Activated CD8-positive, alpha-beta memory T cell treated with anti-CD3 and anti-CD28 coated beads, Interleukin-2, amount 50 U/mL, for 1 hour (primary cell): Measurements from ENCODE around the gene NOP9.

ENCODE experiments used
- DNase-seq: peaks from one replicate; pipeline ENCODE4 v3.0.0-alpha.2; 2020; ENCODE audit errors: extremely low read depth

Gene NOP9

DNA sequence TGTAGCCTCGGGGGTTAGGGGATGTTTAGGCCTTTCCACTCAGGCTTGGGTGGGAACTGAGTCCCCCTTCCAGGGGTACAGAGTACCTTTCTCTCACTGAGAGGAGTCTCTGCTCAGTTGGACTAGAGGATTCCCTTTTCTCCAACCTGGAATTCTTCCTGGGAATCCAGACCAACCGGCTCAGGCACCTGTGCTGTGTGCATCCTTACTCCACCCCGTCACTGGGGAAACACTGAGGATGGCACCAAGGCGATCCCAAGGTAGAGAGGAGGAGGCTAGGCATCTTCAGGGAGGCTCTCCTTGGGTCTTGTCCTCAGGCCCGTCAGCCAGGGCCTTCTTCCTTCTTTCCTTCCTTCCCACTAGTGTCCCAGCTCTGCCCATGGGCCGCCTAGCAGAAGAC is 35.8 kb upstream of the NOP9 start:
- DNase-seq, result no peak

DNA sequence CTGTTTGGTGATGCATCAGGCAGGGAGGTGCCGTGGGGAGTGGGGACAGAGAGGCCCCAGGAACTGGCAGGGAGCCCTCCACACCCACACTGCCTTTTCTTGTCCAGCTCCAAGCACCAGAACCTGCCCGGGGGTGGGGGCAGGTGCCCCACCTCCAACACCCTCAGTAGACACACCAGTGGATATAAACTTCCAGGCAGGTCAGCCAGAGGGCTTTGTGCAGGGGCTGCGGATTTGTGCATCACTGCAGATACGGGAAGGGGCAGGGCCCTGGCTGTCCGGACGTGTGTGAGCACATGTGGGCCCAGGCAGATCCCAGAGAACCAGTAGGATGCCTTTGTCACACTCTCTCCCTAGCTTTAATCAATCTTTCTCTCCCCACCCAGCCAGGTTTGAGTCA is 35.4 kb upstream of the NOP9 start:
- DNase-seq, result no peak

DNA sequence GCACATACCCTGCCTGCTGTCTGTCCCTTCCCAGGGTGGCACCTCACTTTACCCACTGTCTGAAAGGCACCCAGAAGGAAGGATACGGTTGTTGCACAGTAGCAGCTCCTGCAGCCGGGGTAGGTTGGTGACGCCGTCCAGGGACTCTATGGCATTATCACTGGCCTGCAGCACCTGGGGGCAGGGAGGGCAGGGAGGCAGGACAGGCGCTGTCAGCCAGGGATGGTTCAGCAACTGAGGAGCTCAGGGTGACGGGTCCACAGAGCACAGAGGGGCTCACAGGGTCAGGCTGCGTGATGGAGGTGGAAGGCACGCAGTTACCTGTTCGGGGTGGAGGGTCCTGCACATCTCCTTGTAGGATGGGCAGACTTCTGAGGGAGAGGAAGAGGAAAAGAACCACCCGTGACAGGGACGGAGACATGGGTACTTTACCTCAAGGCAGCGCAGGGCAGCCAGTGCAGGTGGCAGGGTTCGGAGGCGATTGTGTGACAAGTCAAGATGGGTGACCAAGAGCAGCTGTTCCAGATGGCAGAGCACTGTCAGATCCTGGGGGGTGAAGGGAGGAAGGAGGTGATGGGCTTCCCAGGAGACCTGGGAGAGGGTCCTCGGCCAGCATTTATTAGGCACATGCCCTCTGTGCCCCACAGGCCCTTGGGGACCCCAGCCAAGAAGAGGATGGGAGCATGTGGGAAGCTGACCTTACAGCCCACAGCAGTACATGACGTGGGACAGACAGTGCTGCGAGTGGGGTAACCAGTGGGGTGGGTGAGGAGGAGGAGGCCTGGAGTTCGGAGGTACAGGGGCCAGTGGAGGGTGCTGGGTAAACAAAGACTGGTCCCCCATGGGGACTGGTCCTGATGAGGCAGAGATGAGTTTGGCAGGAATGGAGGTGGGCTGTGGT is 33.1 kb upstream of the NOP9 start:
- DNase-seq, result no peak

DNA sequence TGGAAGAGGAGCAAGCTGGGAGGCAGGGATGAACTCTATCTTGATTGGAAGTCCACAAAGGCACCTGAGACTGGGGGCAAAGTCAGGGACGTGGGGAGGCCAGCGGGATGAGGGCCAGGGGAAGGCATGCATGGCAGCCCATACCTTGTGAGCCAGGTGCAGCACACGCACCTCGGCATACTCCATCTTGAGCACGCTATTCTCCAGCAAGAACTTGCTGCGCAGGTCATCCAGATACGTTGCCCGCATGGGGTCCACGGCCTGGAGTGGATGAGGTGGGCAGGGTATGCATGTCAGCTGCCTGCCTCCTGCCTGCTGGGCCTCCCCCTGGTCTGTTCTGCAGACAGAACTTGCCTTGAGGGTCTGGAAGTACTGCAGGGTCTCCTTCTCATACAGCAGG is 32.1 kb upstream of the NOP9 start:
- no peak for DNase-seq

DNA sequence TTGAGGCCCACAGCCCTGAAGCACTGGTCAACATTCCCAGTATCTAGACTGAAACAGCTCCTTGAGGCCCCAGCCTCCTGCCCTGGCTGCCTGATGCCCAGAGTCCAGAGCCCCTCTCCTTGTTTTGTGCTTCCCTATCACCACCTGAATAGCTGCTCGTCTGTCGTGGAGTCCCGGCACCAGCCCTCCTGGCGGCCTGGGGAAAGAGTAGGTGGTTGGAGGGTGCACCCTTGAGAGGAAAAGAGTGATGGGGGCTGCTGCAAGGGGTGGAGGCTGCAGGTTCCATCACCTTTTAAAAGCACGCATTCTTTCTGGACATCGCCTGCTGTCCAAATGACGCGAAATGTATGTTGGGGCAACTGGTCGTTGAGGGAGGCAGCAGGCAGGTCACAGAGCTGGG is 31.4 kb upstream of the NOP9 start:
- no peak for DNase-seq

DNA sequence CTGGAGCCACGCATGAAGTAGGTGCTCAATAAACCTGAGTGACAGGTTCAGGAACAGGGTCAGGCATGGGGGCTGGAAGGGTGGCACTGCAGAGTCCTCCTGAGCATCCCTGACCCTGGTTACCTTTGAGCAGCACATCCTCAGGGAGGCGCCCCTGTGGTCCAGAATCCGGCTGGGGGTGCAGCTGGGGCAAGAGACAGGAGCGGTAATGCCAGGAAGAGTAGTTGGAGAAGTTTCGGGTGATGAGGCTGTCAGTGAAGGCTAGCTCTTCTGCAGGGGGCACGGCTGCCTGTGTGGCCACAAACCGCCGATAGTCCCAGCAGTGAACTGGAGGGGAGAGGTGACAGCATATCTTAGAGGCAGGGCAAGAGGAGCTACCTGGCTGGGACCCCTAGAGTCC is 30.3 kb upstream of the NOP9 start:
- no peak for DNase-seq

DNA sequence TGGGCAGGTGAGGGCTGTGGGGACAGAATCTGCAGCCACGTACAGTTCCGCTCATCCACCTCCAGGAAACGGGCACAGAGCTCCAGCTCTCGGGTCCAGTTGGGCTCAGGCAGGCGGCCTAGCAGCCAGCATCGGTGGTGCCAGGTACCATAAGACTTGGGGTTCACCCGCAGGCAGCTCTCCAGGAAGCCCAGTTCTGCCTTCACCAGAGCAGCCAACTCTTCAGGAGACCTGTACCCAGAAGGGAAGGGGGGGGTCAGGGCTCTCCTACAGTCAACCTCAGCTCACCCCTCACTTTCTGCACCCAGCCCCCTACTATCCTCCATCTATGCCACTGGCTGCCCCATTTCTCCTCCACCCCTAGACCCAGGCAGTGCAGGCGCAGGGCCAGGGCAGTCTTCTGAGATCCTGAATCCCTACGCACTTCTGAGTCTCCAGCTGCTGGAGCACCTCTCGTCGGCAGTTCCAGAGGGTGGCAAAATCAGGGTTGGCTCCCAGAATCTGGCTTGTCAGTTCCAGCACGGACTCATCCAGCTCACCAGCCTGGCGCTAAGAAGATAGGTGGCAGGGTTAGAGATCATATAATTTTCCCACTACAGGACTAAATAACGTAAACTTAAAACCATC is 29.6 kb upstream of the NOP9 start:
- no peak for DNase-seq

DNA sequence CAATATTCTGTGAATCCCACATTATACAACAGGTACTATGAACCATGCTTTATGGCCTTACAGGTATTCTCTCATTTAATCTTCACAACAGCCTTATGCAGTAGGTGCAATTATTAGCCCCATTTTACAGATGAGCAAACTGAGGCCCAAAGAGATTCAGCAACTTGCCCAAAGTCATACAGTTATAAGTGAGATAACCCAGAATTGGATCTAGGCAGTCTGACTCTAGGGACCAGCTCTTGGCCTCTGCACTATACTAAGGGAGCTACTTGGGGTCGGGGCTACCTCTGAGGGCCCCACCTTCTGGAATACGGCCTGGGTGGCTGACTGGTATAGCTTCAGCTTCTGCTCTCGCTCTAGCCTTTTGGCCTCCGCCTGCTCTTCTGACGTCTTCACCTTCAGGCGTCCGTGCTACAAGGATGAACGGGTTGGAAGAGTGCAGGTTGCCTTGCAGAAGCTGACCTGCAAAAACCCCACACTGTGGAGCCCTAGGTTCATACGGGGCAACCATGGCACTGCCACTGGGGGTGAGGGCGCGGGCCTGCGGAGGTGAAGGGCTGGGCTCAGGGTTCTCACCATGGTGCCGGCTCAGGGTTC is 29.0 kb upstream of the NOP9 start:
- DNase-seq, result no peak

DNA sequence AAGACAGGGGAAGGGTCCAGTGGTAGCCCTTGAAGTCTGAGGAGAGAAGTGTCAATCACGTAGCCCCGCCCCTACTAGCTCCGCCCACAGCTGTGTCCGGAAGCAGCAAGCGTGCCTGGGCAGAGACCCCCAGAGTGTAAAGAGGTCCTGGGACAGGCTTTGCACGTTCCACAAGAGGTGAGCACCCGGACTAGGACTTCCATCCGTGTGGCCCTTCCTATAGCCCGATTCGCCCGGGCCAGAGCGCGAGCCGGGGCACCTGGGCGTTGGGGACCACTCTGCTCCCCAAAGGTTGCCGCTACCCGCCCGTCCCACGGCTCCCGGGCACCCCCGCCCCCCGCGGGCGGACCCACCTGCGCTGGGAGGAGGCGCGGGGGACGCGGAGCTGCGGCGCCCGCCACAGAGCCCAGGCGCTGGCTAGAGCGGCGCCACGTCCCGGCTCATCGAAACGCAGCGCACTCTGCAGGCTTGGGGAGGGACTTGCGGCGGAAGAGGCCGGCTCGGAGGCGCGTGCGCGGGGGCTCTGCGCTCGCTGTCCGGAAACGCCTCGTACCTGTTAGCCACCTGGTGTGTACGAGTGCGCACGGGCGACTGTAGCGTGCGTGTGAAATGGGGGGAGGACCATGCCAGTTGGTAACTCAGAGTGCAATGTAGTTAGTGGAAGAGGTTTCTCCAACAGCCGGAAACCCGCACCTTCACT is 28.4 kb upstream of the NOP9 start, which contains the start of gene RABGGTA:
RABGGTA (minus strand) TSS at position 464 of the 700 bp plus-strand sequence. CDS start 482 bp downstream, outside the sequence.
- peak; percentile 84 for DNase-seq

DNA sequence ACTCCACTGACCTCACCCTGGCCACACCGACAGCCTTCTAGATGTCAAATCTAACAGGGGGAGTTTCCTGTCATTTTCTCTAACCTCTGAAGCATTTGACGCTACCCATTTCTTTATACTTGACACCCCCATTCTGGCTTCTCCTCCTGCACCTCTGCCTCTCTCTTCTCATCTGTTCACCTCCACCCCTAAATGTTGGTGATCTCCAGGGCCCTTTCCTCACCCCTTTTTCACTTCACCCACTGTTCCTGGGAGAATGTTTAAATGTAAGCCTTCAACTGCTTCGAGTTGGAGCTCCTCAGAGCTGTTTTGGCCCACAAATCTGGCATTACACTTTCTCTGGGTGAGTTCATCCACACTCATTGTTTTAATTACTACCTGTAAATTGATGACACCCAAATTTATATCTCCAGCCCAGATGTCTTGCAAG is 27.8 kb upstream of the NOP9 start:
- no peak for DNase-seq

DNA sequence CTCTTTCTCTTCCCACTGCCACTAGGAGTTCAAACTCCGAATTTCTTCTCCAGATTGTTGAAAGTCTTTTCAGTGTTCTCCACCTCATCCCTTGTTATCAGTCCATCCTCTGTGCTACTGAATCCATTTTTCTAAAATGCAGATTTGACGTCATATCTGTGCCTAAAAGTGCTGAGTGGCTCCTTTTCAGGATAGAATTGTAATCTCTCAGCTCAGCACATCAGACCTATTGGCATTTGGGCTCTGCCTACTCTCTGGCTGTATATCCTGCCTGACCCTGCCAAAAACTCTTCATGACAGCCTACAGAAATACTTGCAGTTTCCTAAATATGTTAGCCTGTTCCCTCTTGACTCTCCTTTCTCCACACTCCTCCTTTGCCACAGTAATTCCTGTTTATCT is 27.2 kb upstream of the NOP9 start:
- DNase-seq, result no peak

DNA sequence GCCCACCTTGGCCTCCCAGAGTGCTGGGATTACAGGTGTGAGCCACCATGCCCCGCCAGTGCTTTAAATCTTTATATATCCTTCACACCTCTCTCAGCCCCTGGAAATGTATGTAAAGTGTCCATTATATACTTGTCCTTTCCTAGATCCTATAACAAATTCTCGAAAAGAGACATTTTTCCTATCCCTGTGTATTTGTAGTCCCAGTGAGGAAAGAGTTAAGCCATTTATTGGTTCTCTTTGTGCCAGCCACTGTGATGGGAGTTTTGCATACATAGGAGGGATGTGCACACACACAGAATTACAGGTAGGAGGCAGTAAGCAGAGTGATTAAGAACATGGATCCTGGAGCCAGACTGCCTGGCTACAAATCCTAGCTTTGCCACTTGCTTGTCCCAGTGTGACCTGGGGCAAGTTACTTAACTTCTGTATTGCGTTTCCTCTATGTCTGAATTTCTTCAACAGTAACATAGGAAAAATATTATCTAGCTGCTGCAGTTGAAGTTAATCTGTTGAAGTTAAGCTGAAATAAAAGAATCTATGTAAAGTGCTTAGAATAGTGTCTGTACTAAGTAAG is 26.1 kb upstream of the NOP9 start:
- no peak for DNase-seq

DNA sequence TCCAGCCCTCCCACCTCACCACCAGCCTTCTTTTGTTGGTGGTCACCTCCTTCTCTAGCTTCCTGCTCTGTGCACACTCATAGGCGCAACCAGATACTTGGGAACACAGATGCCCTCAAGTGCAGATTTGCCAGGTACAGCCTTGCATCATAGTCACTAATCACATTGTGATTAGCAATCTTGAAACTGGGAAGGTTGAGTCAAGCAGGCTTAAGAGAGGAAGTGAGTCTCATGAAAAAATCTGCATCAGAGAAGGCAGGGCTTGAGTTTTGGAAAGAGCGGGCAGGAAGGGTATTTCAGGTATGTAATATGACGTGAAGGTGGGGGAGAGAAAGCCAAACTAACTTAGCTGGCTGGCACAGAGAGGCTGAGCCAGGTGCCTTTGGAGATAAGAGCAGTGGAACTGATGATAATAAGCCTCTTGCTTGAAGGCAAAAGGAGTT is 25.5 kb upstream of the NOP9 start:
- DNase-seq, result no peak

DNA sequence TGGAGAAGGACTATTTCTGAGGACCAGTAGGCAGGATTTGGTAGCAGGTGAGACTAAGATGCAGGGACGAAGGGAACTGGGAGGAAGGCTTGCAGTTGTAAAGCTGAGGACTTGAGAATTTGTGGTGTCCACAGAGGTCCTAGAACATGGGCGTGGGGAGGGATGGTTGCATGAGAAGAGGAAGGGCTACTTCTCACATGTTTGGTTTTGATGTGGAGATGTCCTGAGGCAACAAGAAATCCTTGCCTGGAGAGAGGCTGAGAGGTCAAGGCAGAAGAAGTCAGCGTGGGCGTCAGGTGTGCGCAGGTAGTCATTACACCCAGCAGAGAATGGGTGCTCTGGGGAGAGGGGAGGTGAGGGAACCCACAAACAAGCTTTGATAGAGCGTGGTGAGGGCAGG is 22.6 kb upstream of the NOP9 start:
- DNase-seq, result no peak

DNA sequence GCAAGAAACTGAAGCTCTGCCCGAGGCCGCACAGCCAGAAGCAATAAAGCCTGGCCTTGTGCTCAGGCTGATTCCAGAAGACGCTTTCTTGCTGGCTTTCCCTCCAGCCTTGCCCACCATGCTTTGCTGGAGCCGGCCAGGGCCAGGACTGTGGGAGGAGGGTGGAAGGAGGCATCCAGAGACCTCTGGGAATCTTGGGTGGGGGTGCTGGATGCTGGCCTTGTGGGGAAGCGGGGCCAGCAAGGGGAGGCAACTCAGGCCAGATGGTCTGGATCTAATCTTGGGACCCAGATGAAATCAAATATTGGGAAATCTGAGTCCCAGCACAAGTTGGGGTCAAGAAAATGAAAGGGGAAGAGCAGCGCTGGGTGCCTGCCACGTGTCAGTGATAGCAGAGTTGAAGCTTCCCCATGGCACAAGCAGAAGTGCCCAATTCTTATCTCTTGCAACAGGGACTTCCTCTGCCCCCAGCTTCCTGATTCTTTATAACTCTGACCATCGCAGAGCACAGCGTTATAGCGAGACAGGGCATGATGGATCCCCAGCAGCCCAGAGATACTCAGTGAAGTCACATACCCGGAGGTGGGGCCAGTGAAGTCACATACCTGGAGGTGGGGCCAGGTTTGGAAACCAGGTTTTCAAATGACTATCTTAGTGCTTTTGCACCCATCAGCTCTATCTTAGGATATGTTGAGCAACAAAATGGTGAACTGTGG is 21.9 kb upstream of the NOP9 start:
- DNase-seq, result no peak

DNA sequence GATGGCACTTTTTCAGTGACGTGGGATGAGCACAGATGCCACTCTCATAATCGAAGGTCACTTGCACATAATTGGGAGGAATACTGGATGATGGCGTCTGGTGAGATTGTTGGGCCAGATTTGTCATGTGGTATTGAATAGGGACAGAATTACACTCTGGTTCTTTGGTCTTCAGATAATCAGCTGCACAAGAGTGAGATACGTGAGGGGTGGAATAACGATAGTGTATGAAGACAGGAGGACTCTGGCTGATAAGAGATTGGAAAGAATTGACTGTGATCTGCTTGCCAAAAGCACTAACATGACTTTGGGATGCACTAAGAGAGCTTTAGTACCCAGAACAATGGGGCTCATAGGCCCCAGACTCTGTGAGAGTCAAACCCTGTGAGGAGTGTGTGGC is 21.2 kb upstream of the NOP9 start:
- no peak for DNase-seq

DNA sequence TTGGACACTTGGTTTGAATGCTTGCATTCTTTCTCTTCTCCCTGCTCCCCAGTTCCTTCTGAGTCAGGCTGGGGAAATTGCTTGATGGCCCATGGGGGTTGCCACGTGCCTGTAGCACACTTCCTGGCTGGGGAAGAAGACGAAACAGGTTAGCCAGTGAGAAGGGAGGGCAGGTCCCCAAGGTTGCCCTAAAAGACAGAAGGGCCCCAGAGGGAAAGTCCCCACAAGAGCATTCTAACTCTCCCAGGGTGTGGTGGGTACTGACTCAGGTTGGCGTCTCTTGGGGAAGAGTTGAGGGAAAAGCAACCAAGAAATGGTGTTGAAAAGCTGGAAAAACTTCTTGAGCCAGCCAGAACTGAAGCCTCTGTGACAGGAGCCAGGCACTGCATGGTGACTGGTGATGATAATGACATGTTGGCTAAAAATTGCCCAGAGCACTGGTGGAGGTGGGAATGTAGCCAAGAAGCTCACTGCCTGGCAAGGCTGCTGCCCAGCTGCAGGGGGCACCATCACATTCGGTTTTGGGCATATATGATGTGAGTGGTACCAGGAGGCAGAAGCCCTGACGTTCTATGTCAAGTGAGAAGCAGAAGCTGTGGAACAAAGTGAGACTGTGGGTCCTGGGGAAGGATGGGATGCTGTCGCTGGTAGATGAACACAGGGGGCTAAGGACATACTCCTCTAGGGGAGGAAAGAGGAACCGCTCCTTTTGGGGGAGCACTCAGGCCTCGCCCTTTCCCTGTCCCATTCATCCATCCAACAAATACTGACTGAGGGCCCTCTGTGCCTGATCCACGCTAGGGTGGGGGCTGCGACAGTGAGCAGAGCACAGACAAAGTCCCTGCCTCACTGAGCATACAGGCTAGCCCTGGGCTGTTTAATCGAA is 20.1 kb upstream of the NOP9 start:
- no peak for DNase-seq

DNA sequence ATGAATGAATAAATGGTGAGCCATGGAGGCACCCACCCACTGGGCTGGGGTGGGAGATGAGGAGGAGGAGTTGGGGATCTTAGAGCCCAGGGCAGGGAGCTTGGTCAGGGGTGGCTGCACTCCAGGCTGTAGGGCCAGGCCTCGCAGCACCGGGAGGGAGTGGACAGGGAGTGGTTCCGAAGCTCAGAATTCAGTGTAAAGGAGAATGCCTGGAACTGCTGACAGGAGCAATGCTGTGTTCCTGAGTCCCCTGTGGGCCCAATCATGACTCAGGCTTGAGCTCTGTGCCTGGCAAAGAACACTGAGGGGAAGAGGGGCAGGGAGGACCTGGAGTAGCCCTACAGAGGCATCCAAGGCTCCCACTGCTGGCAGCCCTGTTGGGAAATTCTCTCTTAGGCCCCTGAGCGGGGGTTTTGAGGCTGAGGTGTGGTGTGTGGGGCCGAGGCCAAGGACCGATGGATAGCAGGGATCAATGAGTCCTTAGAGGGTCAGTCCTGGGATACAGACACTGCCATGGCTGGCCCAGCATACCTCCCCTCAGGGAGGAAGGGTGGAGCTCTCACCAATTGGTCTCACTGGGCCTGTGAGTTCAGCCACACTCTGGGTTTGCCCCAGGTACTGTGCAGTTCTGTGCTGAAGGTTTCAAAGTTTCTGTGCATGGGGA is 18.7 kb upstream of the NOP9 start:
- DNase-seq, result no peak

DNA sequence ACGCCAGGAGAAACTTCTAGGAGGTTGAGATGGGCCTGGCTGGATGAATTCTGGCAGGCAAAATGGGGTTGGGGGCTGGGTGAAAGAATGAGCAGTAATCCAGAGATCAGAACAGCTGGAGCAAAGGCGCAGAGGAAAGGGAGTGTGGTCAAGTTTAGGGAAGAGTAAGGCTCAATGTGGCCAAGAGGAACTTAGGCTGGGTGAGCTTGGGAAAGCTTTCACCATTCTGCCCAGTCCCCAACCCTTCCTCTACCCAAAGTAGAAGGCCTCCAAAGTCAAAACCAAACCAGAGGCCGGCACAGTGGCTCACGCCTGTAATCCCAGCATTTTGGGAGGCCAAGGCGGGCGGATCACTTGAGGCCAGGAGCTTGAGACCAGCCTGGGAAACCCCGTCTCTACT is 18.0 kb upstream of the NOP9 start:
- DNase-seq, result no peak

DNA sequence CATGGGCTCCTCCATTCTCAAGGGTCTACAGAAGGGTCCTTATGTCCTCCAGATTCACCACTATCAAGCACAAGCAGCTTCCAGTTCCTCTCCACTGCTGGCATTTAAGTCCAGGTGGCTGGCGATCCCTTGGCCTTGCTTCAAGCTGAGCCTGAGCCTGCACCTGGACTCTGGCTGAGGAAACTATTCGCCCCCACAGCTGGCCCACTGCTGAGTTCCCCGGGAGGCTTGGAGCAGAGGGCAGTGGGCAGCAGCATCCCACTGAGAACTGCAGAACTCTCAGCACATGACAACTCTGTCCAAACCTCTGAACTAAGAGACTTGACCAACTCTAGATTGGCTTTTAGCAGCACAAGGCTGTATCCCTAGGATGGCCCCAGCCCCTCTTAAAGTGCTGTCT is 16.9 kb upstream of the NOP9 start:
- DNase-seq, result no peak
